Measurements from ENCODE around the gene TMEM143.
"Not testable (repeated sequence)": the region's sequence is repeated elsewhere in the genome, so short reads cannot be mapped to it uniquely, and the experiment has no call there.

TMEM143 gene

DNA sequence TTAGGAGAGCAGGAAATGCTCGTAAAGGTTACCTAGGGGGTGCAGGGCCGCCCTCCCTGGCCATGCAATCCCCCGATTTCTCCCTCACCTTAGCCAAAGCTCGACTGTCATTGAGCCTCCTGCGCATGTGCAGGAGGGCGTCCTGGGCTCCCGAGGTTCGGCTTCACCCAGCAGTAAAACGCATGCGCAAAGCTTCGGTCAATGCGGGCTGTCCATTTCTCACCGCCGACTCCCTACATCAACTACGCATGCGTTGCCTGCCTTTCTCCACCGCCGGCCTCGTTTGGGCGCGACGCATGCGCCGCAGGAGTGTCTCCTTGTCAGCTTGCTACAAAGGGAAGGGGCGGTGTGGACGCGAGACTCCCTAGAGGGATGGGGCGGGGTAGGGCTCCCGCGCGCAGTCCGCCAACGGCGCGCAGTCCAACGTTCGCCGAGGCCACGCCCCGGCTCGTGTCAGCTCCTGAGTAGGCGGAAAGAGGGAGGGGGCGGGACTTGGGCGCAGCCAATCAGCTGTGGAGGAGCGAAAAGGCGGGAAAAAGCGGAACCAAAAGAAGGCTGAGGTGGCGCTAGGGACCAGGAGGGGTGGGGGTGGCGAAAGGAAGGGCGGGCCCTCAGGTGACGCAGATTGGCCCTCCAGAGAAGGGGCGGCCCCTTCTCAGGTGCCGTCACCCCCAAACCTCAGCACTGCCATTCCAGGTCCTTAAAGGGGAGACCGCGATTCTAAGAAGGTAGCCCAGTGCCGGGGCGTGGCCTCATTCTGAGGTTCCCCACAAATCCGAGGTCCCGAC lies at the start of gene TMEM143, which contains the start of gene SYNGR4:
TSS of gene TMEM143 (minus strand) at position 131 of the 788 bp plus-strand sequence. CDS start at position 111, 20 bp downstream.
TSS of gene SYNGR4 (plus strand) at position 558 of the 788 bp plus-strand sequence. CDS start 1,476 bp downstream, outside the sequence.
- peak; percentile 99 for DNase-seq

DNA sequence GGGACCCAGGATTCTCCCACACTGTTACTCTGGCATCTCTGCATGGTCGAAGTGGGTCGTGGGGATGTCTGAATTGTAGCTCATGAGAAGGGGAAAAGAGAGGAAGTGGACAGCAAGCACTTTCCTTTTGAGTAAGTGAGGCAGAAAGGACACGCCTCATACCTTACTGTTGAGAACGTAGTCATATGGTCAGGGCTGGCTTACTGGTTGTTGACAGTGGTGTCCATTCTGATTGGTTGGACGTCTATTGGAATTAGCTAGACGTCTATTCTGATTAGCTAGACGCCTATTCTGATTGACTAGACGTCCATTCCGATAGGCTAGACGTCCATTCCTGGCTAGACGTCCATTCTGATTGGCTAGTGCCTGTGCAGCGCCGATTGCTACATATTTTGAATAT lies 42.1 kb upstream of the TMEM143 start:
- no peak for DNase-seq

DNA sequence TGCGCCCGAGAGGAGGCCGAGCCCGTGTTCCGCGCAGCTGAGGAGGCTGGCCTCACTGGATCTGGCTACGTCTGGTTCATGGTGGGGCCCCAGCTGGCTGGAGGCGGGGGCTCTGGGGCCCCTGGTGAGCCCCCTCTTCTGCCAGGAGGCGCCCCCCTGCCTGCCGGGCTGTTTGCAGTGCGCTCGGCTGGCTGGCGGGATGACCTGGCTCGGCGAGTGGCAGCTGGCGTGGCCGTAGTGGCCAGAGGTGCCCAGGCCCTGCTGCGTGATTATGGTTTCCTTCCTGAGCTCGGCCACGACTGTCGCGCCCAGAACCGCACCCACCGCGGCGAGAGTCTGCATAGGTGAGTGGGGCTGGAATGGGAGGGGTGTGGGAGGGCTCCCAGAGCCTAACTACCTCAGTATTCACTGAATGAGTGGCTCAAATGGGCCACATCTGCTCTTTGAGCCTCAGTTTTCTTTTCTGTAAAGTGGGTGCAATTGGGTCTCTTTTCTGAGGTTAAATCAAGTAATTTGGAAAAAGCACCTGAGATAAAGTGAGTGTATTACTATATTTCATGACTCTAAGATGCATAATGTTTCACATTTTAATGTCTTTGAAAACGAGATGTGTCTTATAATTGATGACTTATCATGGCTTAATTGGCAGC lies 41.4 kb upstream of the TMEM143 start:
- no peak for DNase-seq

DNA sequence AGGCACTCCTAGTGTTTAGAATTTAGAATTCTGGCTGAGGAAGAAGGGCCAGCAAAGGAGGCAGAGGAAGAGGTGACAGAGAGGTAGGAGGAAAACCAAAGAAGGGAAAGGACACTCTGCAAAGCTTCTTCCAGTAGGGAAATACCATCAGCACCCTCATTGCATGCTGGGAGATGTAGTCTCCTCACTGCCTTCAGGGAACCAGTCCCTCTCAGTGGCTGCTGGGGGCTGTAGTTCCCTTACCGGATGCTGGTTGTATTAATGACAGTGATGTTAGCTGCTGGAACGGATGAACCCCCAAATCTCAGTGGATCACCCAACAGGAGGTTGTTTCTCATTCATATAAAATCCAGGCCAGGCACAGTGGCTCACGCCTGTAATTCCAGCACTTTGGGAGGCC lies 39.9 kb upstream of the TMEM143 start:
- DNase-seq, result peak; percentile 14 to 56

DNA sequence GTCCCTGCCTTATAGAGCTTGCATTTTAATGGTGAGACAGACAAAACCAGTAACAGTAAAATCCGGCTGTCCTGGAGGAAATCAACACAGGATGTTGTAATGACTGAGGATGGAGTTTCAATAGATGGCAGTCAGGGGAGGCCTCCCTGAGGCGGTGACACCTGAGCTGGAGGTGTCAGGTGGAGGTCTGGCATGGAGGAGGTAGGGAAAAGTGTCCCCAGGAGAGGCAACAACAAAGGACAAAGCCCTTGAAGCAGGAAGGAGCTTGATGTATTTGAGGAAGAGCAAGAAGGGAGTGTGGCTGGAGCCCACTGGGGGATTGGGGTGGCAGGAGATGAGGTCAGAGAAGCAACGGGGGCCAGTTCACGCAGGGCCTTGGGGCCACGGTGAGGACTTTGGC lies 37.5 kb upstream of the TMEM143 start:
- DNase-seq, result no peak

DNA sequence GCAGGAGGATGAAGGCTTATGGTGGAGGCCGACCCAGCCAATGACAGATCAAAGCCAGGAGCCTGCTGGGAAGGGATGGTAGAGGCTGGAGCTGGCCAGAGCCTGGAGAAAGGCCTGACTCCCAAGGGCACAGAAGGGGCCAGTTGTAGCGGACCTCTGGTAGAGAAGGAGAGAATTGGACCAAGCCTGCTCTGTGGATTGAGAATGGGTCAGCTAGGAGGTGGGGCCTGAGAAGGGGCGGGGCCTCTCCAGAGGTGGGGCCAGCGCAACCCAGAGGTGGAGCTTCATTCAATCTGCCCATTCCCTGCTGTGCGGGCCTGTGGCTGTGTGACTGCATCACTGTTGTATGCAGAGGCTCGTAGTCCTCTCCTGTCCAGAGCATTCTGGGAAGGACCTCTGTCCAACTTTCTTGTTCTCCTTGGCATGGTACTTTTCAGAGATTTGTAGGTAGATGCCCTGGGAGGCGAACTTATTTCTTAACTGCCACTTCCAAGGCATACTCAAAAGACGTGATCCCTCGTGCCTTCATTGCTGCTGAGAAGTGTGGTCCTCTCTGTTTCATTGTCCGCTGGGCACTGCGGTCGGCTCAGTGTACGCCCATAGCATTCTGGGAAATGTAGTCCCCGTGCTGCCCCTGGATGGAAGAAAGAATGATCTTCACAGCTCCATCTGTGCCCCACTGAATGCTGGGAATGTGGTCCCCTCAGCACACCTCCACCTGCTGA lies 36.4 kb upstream of the TMEM143 start:
- DNase-seq, result no peak

DNA sequence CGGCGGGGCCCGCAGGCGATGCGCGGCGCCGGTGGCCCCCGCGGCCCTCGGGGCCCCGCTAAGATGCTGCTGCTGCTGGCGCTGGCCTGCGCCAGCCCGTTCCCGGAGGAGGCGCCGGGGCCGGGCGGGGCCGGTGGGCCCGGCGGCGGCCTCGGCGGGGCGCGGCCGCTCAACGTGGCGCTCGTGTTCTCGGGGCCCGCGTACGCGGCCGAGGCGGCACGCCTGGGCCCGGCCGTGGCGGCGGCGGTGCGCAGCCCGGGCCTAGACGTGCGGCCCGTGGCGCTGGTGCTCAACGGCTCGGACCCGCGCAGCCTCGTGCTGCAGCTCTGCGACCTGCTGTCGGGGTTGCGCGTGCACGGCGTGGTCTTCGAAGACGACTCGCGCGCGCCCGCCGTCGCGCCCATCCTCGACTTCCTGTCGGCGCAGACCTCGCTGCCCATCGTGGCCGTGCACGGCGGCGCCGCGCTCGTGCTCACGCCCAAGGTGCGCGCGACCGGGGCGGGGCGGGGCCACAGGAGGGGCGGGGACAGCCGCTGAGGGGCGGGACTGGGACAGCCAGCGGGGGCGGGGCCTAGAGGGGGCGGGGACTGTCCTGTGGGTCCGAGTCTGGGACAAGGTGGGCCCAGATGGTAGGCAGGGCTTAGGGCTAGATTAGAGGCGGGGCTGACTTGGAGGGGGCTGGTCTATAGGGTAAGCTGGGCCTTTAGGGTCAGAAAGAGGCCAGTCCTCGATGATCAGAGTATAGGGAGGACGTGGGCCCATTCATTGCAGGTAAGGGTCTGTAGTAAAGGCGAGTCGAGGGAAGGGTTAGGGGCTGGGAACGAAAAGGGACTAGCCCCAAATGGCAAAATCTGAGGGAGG lies 34.9 kb upstream of the TMEM143 start:
- no peak for DNase-seq

DNA sequence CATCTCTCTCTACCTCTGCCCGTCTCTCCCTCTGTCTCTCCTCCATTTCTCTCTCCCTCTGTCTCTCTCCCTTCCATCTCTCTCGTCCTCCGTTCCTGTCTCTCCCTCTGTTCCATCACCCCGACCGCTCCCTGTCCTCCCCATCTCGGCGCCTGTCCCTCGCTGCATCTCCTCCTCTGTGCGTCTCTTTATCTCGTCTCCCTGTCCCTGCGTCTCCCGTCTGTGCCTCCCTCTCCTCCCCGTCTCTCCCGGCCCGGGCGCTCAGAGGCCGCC lies 34.3 kb upstream of the TMEM143 start:
- DNase-seq, result no peak

DNA sequence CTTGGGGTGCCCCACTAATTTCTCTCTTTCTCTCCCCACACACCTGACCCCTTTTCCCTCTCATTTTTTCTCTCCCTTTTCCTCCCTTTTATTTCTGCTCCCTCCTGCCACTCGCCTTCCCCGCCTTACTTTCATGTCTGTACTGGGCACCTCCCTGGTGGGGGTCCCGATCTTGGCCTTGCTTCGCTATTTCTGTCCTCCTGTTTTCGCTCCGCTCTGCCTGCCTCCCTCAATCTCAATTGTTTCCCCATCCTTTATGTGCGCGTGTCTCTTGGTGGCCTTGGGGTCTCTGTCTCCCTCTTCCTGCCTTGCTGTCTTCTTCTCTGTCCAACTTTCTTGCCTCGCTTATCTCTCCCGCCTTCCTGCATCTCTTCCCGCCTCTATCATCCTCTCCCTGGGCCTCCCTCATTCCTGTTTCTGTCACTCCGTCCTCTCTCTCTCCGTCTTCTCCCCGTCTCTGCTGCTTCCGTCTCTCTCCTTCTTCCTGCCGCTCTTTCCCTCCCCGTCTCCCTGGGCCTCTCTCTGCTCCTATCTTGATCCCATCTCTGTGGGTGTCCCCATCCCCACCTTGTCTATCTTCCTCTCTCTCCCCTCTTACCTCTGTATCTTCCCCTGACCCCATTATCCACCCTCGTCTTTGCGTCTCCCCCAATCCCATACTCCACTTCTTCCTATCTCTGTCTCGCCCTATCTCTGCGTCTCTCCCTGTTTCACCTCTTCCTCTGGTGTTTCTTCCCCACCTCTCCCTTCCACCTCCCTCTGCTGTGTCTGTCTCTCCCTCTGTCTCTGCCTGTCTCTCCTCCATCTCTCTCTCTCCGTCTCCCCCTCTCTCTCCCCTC lies 33.7 kb upstream of the TMEM143 start:
- no peak for DNase-seq

DNA sequence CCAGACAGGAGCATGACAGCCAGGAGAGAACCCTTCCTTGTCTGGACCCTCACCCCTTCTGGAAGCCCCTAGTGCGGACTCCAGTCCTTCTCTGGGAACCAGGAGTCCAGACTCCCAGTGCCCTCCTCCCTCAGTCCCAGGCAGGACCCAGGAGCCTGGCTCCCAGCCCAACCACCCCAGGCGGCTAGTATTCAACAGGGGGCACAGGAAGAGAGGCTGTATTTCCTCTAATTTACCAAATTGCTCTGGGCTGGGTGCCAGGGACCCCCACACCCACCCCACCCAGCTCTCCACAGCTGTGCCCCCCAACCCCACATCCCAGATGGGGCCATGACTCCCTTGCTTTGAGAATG lies 33.1 kb upstream of the TMEM143 start:
- no peak for DNase-seq

DNA sequence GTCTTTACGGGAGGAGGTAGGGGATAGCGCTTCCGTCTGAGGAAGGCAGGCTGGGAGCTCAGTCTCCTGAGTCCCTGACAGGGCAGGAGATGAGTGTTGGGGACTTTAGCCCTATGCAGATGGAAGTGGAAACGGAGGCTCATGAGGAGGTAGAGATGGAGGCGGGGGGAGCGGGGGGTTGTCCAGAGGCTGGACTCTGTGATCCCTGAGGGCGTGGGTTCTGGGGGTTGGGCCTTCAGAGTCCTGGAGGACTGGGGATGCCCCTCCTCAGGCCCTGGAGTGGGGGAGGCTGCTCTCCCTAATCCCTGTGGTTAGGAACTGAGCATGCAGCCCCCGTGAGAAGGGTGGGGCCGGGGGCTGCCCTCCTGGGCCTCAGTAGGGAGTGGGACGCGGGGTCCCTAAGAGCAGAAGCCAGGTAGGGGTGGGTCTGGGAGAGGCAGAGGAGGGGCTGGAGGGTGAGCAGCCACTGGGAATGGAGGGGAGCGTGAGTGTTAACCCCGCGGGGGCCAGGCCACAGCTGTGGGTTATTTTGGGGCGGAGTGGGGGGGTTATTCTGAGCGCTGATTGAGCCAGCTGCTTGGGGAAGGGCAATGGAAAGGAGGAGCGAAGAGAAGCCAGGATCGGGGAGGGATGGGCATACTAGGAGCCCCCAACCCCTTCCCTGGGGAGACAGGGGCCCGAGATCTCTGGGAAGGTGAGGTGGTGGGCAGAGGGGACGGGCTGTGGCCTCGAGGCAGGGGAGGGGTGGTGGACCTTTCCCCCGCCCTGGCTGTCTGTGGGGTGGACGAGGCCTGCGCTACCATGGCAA lies 32.5 kb upstream of the TMEM143 start:
- DNase-seq, result no peak

DNA sequence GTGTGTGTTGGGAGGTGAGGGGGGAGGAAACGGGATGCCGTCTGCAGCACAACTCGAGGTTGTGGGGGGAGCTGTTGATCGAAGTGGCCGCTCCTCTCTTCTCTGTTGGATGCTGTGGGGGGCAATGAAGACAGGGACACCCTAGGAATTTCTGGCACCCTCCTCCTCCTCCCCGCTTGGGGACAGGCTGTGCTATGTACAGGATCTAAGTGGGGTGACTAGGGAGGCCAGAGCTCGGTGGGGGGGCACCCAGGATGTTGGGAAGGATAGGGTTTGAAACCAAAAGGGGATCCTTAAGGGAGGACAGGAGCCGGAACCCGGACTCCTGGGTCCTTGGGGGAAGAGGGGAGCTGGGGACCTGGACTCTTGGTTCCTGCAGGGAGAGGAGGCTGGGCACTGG lies 31.8 kb upstream of the TMEM143 start:
- no peak for DNase-seq

DNA sequence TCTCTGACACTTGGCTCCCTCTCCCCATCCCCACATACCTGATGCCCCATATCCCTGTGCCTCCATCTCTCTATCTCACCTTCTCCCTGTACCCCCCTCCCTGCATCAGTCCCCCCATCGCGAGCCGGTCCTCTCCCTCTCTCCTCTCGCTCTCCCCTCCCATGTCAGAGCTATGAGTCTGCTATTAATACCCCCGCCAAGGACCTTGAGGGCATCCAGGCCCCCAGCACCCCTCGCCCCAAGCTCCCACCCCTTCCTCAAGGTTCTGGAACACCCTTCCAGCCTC lies 31.4 kb upstream of the TMEM143 start:
- no peak for DNase-seq

DNA sequence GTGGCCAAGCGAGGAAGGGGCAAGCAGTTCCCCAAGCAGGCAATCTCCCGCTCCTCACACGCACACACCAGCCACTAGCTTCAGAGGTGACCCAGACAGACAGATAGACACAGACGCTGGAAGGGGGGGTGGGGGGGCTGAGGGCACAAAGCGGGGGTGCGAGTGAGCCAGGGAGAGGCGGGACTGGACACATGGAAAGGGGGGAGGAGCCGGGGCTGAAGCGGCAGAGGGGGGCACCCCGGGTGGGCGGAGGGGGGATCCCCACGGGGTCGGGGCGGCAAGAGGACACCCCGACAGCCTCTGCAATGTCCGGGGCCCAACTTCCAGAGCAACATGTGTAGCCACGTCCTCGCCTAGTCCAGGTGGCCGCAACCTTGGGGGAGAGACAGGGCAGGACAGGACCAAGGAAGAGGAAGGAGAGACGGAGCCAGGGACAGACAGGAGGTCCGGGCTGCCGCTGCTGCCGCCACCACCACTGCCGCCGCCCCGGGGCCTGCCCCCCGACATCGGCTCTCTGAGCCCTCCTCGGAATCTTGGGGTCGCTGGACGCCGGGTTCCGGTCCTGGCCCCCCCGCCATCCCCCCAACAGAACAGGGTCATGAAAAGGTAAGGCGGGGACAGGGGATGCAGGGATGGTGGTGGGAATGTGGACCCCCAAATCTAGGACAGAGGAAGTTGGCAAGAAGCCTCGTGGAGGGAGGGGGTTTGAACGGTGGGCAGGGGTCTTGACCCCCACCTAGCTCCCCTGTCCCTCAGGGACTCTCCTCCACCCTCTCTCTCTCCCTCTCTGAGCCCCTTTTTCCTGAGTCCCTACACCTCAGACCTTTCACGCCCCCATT lies 30.8 kb upstream of the TMEM143 start:
- no peak for DNase-seq

DNA sequence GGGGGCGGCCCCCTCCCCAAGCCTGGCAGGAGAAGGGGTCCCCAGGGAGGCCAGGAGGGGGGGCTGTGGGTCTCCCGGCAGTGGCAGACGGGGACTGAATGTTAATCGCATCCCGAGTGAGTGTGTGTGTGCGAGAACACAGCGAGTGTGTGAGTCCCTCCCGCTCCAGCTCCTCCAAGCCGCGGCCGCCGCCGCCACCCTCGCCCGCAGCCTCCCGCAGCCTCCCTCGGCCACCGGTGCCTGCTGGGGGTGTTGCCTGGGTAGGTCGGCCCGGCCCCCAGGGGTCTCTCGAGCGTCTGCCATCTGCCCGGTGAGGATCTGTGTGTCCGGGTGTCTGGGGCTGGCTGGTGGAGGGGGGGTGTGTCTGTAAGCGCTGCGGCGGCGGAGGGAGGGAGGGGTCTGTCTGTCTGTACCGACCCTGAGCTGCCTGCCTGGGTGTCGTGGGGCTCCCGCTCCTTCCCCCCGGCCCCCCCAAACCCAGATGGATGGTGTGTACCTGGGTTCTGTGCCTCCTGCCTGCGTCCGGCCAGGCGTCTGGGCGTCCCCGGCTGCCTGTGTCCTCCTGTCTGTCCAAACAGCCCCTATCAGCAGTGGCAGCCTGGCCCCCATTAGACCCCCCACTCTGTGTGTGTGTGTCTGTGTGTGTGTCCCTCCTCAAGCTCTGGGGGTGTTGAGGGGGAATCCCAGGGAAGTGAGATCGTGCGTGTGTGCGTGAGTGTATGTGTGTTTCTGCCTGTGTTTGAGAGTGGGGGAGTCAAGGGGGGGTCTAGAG lies 30.0 kb upstream of the TMEM143 start, which contains the start of gene GRIN2D:
TSS of gene GRIN2D (plus strand) at position 110 of the 772 bp plus-strand sequence. CDS start 4,725 bp downstream, outside the sequence.
- DNase-seq, result no peak

DNA sequence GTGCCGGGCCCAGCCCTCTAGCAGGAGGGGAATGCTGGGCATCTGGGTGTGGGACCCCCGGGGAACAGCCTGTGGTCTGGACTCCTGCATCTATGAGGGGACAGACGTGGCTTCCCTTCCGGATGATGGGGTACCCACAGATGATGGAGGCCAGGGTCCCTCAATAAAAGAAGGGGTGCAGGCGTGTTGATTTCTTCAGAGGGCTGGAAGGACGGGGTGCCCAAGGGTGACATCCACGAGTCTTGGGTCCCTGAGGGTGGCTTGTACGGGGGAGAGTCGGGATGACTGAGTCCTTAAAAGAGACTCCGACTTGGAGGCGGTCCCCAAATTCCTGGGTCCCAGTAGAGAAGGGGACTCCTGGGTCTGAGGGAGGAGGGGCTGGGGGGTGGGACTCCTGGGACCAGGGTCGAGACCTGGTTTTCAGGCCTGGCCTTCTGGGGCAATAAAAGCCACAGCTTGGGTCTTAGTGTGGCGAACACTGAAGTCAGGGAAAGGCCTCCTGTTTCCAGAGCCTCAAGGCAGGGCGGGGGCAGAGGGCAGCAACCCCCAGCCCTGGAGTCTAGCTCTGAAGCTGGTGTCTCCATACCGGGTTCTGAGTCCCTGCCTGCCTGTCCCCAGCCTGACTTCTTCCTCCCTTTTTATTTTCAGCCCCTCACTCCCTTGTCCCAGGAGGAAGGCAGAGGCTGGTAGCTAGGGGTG lies 29.3 kb upstream of the TMEM143 start:
- DNase-seq, result no peak

DNA sequence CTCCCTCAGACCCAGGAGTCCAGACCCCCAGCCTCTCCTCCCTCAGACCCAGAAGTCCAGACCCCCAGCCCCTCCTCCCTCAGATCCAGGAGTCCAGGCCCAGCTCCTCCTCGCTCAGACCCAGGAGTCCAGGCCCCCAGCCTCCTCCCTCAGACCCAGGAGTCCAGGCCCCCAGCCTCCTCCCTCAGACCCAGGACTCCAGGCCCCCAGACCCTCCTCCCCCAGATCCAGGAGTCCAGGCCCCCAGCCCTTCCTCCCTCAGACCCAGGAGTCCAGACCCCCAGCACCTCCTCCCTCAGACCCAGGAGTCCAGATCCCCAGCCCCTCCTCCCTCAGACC lies 28.2 kb upstream of the TMEM143 start:
- not testable (repeated sequence) for DNase-seq

DNA sequence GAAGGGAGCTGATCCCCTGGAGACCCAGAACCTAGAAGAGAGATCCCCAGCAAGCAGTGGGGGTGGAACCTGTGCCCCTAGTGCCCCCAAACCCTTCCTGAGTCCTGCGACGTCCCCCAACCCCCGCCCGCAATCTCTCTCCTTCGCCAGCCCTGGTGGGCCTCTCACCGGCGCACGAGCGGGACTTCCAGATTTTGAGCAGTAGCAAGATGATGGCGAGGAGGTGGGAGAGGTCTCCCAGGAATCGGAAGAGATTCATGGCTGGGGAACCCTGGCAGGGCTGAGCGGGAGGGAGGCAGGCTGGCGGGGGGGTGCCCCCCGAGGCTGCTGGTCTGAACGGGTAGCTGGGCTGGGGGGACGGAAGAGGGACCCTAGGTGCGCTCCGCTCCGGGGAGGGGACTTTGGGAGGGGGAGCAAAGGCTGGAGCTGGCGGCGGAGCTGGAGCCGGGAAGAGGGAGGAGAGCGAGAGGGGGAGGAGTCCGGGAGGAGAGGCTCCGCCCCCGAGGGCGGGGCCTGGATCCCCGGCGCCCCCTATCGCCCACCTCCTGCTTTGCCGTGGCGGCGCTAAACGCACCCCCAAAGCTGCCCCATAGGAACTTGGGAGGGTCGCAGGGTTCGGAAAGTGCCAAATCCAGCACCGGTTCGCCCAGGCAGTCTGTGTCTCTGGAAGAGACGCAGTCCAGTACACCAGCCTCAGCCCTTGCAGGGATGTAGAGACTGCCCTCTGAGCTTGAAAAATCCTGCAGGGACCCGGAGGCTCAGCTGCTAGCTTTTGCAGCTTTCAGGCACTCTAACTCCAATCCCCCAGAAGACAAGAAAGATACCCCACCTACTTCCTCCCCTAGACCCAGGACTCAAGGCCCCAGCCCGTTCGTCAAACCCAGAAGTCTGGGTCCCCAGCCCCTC lies 27.6 kb upstream of the TMEM143 start, which contains the start of gene KDELR1:
TSS of gene KDELR1 (minus strand) at position 452 of the 906 bp plus-strand sequence. CDS start at position 259, 193 bp downstream.
- peak; percentile 38 to 41 for DNase-seq

Measured in AML-193 (cell line).